SK-N-MC (cell line): Measurements from ENCODE around the gene TTC8.

Experiments
- FOXP2 ChIP-seq: optimal IDR thresholded peaks from 2 replicates; pipeline ENCODE3; 2011; ENCODE audit warnings: mild to moderate bottlenecking, moderate library complexity; ENCODE audit not compliant: insufficient read depth; ENCODE audit errors: extremely low read length, control extremely low read depth
- POLR2AphosphoS5 ChIP-seq: IDR thresholded peaks from 2 replicates; pipeline ENCODE4 v1.6.1; 2012; ENCODE audit warnings: mild to moderate bottlenecking, low read depth, low read length, borderline replicate concordance

- TF ChIP-seq POLR2AphosphoS5 (no peak), FOXP2 (no peak)
Measured at GRCh38 chr14:88848571-88848970, 24.1 kb downstream of the TTC8 start.
